HG02840 (cell line): ENCODE results near the gene DESI2.
"Not testable (repeated sequence)": the region's sequence is repeated elsewhere in the genome, so short reads cannot be mapped to it uniquely, and the experiment has no call there.

Source experiments
- ATAC-seq: cut with Tn5 transposase; IDR thresholded peaks from one replicate; pipeline ENCODE4 v1.9.1; 2021; ENCODE audit warnings: mild to moderate bottlenecking, moderate library complexity, moderate number of reproducible peaks; ENCODE audit not compliant: unreplicated experiment, low FRiP score

DESI2 gene

DNA sequence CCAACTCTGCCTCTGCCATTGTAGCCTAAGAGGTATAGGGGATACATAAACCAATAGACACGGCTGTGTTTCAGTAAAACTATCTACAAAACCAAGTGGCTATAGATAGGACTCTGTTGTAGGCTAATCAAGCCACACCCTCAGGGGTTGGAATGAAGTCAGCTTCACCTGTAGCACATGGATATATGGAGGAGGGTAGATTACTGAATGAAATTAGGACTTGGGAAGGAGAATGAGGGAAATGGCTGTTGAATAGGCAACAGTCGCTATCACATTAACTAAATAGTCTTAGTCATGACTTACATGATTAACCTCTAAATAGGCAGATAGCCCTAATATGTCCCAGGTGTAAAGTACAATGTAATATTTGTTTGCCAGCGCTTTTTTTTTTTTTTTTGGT is 49.7 kb downstream of the DESI2 start:
- ATAC-seq = no peak

DNA sequence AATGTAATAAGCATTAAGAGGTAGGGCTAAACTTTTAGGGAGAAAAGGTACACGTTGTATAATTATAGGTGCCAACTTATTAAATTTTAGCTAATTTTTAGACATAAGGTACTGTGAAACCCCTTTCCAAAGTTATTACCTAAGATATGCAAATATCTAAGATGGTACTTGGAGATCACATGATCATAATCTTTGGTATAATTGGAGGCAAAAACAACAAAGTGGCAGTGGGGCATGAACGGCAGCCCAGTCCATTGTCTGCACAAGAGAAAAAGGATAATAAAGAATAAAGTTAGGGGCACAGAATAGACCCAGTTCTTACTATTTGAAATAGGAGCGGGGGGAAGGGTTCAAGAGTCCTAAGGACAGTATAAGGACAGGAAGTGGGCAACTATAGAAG is 51.2 kb downstream of the DESI2 start:
- ATAC-seq = no peak

- ATAC-seq = no peak
Observed at GRCh38 chr1:244705261-244706234, 52.6 kb downstream of the DESI2 start.

DNA sequence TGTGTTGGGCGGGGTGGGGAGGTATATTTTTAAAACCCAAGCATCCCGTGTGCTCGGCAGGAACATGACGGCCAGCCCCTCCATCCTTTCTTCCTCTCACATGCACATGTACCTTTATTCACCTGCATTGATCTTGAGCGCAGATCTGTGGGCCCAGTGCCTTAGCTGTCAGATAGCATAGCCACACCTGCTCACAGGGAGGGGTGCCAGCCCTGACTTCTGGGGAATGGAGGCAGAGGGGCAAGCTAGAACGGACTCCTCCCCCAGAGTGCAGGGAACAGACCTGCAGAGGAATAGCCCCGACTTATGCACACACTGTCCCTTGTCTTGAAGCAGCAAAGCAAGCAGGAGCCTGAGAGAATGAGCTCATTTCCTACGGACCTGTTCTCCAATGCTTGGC is 56.1 kb downstream of the DESI2 start:
- no peak for ATAC-seq

DNA sequence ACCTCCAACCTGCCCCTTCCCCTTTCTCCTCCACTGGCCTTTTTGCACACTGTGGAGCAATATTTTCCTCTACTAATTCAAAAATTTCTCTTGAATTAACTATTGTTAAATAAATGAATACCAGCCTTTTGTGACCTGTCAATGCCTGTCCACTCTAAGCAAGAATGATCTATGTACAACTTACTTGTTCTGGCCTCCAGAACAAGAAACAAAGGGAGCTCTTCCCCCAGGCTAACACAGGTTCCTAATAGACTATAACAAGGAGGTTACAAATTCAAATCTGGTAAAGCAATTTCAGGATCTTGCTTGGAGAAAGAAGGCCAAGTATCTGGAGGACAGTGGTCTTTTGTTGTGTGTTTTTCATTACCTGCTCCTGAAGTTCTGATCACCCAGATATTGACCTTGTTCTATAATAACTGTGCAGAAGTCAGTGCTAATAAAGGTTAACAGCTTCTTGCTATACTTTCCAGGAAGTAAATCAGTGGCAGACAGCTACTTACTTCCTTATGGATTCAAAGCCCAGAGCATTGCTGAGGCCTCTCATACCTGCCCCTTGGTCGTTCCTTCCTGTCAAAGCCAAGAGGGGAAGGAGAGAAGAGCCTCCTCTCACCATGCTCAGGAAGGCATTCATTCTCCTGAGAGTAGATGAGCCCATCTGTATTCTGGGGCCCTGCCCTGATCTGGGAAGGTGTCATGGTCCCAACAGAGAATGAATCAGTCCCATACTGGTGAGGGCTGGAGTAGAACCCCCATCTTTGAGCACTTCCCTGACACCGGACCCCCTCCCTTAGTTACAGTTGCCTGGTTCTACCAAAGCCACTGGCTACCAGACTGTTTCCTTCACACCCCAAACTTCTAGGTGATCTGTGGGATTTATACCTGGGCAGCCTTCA is 56.8 kb downstream of the DESI2 start:
- no peak for ATAC-seq

DNA sequence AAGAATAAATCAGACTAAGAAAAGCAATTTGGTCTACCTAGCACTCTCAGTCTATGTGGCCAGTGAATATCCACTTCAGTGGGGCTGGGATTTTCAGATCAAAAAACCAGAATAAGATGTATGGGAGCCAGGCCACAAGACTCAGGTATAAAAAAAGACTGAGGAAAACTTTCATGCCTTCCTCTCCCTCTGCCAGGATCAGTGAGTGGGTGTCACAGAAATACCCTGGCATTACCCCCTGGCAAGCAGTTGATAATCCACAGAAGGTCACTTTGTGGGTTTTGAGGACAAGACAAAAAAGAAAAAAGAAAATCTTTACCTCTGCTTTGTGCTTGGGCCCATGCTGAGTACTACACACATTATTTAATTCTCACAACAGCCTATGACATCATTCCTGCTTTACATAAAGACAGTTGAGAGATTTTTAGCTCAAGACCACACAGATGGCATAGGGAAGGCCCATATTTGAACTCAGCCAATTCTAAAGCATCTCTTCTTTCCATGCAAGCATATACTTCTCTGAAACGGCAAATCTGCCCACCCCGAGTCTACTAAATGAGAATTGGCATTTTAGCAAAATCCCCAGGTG is 57.6 kb downstream of the DESI2 start:
- ATAC-seq = no peak

DNA sequence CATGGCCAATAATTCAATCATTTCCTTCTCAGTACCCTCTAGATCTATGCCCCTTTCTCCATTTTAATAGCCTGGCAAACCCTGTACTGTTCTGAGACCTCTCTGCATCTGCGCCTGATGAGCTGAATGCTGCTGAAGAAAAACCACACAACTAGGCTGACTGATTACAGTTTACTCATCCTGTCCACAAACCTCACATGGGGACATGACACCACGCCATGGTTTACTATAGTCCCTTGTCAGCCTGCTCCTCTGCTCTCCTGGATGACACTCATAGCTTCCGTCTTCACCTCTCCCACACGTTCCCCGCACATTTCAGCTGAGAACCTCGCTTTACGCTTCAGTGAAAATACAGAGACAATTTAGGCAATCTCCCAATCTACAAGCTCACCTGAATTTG is 59.7 kb downstream of the DESI2 start:
- ATAC-seq = no peak

GRCh38 chr1:244713332-244713731 is 60.4 kb downstream of the DESI2 start:
- ATAC-seq = no peak

DNA sequence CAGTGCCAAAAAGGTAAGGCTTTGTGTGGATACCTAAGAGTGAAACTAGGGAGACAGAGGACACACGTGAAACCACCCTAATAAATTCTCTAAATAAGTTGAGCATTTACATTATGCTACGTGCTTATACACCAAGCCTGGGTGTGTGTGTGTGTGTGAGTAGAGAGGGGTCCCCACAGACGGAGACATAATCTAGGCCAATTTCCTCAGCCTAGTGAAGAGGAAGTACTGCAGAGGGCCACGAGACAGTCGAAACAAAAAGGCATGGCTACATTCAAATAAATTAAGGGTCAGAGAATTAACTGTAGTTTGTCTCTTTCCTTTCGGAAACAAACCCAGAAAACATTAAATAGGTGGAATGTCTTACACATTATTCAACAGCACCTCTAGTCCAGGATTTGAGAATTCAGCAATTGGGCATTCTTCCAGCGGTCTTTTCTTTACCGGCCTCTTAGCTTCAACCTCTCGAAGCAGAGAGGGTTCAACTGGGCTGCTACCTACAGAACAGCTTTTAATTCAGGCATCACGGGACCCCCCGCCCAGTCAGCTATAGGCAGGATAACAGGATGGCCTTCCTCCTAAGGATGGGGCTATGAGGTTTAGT is 75.0 kb downstream of the DESI2 start:
- no peak for ATAC-seq

- no peak for ATAC-seq
Observed at GRCh38 chr1:244730153-244730933, 77.4 kb downstream of the DESI2 start.

GRCh38 chr1:244730934-244731434 is 78.1 kb downstream of the DESI2 start:
- ATAC-seq = no peak

GRCh38 chr1:244731651-244732050 is 78.7 kb downstream of the DESI2 start:
- no peak for ATAC-seq

GRCh38 chr1:244732851-244733450 is 80.0 kb downstream of the DESI2 start:
- ATAC-seq = no peak

DNA sequence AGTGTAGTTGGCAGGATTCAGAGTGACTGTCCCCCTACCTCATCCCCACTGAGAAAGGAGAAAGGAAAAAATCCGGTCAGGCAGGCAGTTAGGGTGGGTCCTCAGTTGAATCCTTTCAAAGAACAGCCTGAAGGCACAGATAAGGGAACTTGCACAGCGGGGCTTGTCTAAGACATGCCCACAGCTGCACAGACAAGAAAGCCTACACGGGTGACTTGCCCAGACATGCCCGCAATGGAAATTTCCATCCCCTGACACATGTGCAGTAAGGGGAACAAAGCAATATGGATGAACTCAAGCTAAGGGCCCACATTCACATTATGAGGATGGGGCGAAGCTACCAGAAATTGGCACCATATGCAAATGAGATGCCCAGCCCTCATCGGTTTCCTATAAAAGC is 82.5 kb downstream of the DESI2 start:
- no peak for ATAC-seq

- no peak for ATAC-seq
Observed at GRCh38 chr1:244735876-244736561, 83.1 kb downstream of the DESI2 start.

DNA sequence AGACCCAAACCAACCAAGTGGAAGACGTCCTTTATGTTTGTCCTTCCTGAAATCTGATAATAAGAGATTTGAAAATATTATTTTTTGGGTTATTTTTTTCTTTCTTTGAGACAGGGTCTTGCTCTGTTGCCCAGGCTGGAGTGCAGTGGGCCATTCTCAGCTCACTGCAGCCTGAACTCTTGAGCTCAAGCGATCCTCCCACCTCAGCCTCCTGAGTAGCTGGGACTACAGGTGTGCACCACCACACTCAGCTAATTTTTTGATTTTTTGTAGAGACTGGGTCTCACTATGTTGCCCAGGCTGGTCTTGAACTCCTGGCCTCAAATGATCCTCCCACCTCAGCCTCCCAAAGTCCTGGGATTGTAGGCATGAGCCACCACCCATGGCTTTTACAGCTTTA is 86.2 kb downstream of the DESI2 start:
- not testable (repeated sequence) for ATAC-seq

- not testable (repeated sequence) for ATAC-seq
Observed at GRCh38 chr1:244740027-244740617, 87.2 kb downstream of the DESI2 start.

DNA sequence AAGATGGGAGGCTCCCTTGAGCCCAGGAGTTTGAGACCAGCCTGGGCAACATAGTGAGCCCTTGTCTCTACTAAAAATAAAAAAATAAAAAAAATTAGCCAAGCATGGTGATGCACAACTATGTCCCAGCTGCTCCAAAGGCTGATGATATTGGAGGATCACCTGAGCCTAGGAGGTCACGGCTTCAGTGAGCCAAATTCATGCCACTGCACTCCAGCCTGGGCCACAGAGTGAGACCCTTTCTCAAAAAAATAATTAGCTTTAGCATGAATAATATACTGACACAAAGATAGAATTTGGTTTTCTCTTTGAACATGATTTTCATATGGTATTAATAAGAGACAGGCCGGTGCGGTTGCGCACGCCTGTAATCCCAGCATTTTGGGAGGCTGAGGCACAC is 88.8 kb downstream of the DESI2 start:
- ATAC-seq = no peak
